CD4-positive, alpha-beta T cell treated with Interleukin-4 for 4 hours (primary cell): ENCODE data around the gene CCDC38.

Source experiments
- DNase-seq: peaks from one replicate; pipeline ENCODE4 v3.0.0-alpha.2; 2020

Gene CCDC38

GRCh38 chr12:95959107-95959506 lies 16.7 kb upstream of the CCDC38 start:
- DNase-seq: no peak

GRCh38 chr12:95956557-95957145 lies 14.2 kb upstream of the CCDC38 start:
- no peak for DNase-seq

GRCh38 chr12:95955549-95956159 lies 13.2 kb upstream of the CCDC38 start:
- DNase-seq: no peak

GRCh38 chr12:95953000-95953399 lies 10.6 kb upstream of the CCDC38 start:
- no peak for DNase-seq

GRCh38 chr12:95951515-95951914 lies 9.1 kb upstream of the CCDC38 start:
- no peak for DNase-seq

- no peak for DNase-seq
Observed at GRCh38 chr12:95949477-95950206, 7.2 kb upstream of the CCDC38 start.

GRCh38 chr12:95944108-95944704 lies 1.8 kb upstream of the CCDC38 start:
- no peak for DNase-seq

- DNase-seq: peak; percentile 52
Observed at GRCh38 chr12:95943330-95943842, 972 bp upstream of the CCDC38 start, which contains the start of gene AMDHD1. Gene AMDHD1 (plus strand): TSS chr12:95943331. CDS start chr12:95943399, 68 bp downstream.

GRCh38 chr12:95942101-95942523 lies 302 bp downstream of the CCDC38 start:
- DNase-seq: no peak

GRCh38 chr12:95940514-95940913 lies 1.9 kb downstream of the CCDC38 start:
- DNase-seq: no peak

GRCh38 chr12:95922231-95922630 lies 20.2 kb downstream of the CCDC38 start:
- no peak for DNase-seq

GRCh38 chr12:95919110-95919509 lies 23.3 kb downstream of the CCDC38 start:
- DNase-seq: no peak

GRCh38 chr12:95918194-95918993 lies 24.0 kb downstream of the CCDC38 start:
- peak; percentile 69 for DNase-seq

GRCh38 chr12:95909871-95910270 lies 32.5 kb downstream of the CCDC38 start:
- no peak for DNase-seq

- no peak for DNase-seq
Observed at GRCh38 chr12:95908573-95908972, 33.8 kb downstream of the CCDC38 start.

- no peak for DNase-seq
Observed at GRCh38 chr12:95898081-95898480, 44.3 kb downstream of the CCDC38 start.

GRCh38 chr12:95896846-95897245 lies 45.6 kb downstream of the CCDC38 start:
- DNase-seq: no peak

- no peak for DNase-seq
Observed at GRCh38 chr12:95890958-95891357, 51.5 kb downstream of the CCDC38 start.

- DNase-seq: no peak
Observed at GRCh38 chr12:95887311-95887710, 55.1 kb downstream of the CCDC38 start.

GRCh38 chr12:95884998-95885397 lies 57.4 kb downstream of the CCDC38 start:
- DNase-seq: no peak

- DNase-seq: no peak
Observed at GRCh38 chr12:95882873-95883272, 59.5 kb downstream of the CCDC38 start.

- no peak for DNase-seq
Observed at GRCh38 chr12:95882080-95882479, 60.3 kb downstream of the CCDC38 start.
